Medulla oblongata (tissue), 1 donor: ENCODE results near the gene MCOLN2.
"Not testable (repeated sequence)": the region's sequence is repeated elsewhere in the genome, so short reads cannot be mapped to it uniquely, and the experiment has no call there.

ENCODE experiments used
- DNase-seq: peaks from one replicate; pipeline ENCODE4 v3.0.0-alpha.2; 2015; ENCODE audit errors: extremely low spot score

Gene MCOLN2

GRCh38 chr1:84996846-84997666, at the start of gene MCOLN2:
Gene MCOLN2 (minus strand): TSS chr1:84997113. CDS start chr1:84996872, 241 bp downstream.
- DNase-seq, result peak; percentile 38

GRCh38 chr1:85042413-85042812, 45.5 kb upstream of the MCOLN2 start:
- DNase-seq, result no peak

GRCh38 chr1:85041793-85042192, 44.9 kb upstream of the MCOLN2 start:
- no peak for DNase-seq

GRCh38 chr1:85033221-85033620, 36.3 kb upstream of the MCOLN2 start:
- no peak for DNase-seq

GRCh38 chr1:85030536-85030935, 33.6 kb upstream of the MCOLN2 start:
- DNase-seq, result no peak

GRCh38 chr1:85028151-85028550, 31.2 kb upstream of the MCOLN2 start:
- no peak for DNase-seq

- peak; percentile 40 for DNase-seq
Measured at GRCh38 chr1:85027242-85027983, 30.5 kb upstream of the MCOLN2 start.

GRCh38 chr1:85025940-85026339, 29.0 kb upstream of the MCOLN2 start:
- DNase-seq, result no peak

GRCh38 chr1:85024736-85025135, 27.8 kb upstream of the MCOLN2 start:
- no peak for DNase-seq

GRCh38 chr1:85022700-85023099, 25.8 kb upstream of the MCOLN2 start:
- DNase-seq, result no peak

- DNase-seq, result no peak
Measured at GRCh38 chr1:85019994-85020393, 23.1 kb upstream of the MCOLN2 start.

- no peak for DNase-seq
Measured at GRCh38 chr1:85015826-85016225, 18.9 kb upstream of the MCOLN2 start.

- DNase-seq, result not testable (repeated sequence)
Measured at GRCh38 chr1:85005641-85006040, 8.7 kb upstream of the MCOLN2 start.

GRCh38 chr1:85001742-85002141, 4.8 kb upstream of the MCOLN2 start:
- DNase-seq, result no peak

- DNase-seq, result peak; percentile 6
Measured at GRCh38 chr1:84998642-84999280, 1.8 kb upstream of the MCOLN2 start.

GRCh38 chr1:84997667-84998600, 1.0 kb upstream of the MCOLN2 start:
- DNase-seq, result peak; percentile 14

- DNase-seq, result peak; percentile 30
Measured at GRCh38 chr1:84995484-84996334, 1.2 kb downstream of the MCOLN2 start.

- peak; percentile 31 for DNase-seq
Measured at GRCh38 chr1:84991097-84991920, 5.6 kb downstream of the MCOLN2 start.

GRCh38 chr1:84988588-84988987, 8.3 kb downstream of the MCOLN2 start:
- DNase-seq, result no peak
